Cardiac septum (tissue), 1 donor: ENCODE measurements around the gene MAPK4. TPM values are rescaled to one million over a fixed set of nuclear protein-coding genes. Genes with fewer than 3 reads are reported as not detected.
"Not testable (repeated sequence)": the region's sequence is repeated elsewhere in the genome, so short reads cannot be mapped to it uniquely, and the experiment has no call there.

Source experiments
- DNase-seq: peaks from one replicate; pipeline ENCODE4 v3.0.0-alpha.2; 2020; ENCODE audit warnings: low spot score
- intact Hi-C: fragments of 100-400 bp; cut with DNase I; formaldehyde crosslinking; loops from one replicate; pipeline ENCODE4 v1.14.0; 2022
- total RNA-seq: library from RNA; stranded (reverse); fragmentation: NEBNext Ultra II Directional; extraction: Animal tissue kit (Norgen Biotek cat#: 25700); gene quantifications from one replicate; pipeline ENCODE4 v1.2.1, GENCODE V29; 2021
- donor health status: DM: no; HTN: no; CAD: no.

Gene MAPK4
- total RNA-seq, 1 donor from 2014 or later, result 38.2 TPM

- intact Hi-C loops, result no loop called here
Measured at GRCh38 chr18:50769463-50769862, 209.6 kb downstream of the MAPK4 start.

GRCh38 chr18:50775207-50775606 lies 215.3 kb downstream of the MAPK4 start:
- intact Hi-C loops, result no loop called here
- no peak for DNase-seq

More at GRCh38 chr18:50769463-50769862, 209.6 kb downstream of the MAPK4 start:
- no peak for DNase-seq

- no peak for DNase-seq
- intact Hi-C loops, result no loop called here
Measured at GRCh38 chr18:50775726-50776125, 215.8 kb downstream of the MAPK4 start.

GRCh38 chr18:50776383-50776782 lies 216.5 kb downstream of the MAPK4 start:
- intact Hi-C loops, result no loop called here
- DNase-seq, result no peak

GRCh38 chr18:50779021-50779420 lies 219.1 kb downstream of the MAPK4 start:
- intact Hi-C loops, DNase-seq: not testable (repeated sequence)

Other genes starting within 250 kb of the MAPK4 start
- gene SKA1, start 185.0 kb upstream of the MAPK4 start, total RNA-seq, result 0.13 TPM